Right lobe of liver (tissue), 6 donors: ENCODE data around the gene EVA1C. TPM values are rescaled to one million over a fixed set of nuclear protein-coding genes. Genes with fewer than 3 reads are reported as not detected.

Experiments
- ATAC-seq, 4 donors: fragments of 200-7000 bp; cut with Tn5 transposase; one replicate each; pipeline ENCODE4 v1.9.1; 2020; ENCODE audit warnings: mild to moderate bottlenecking in 4 of 4, moderate library complexity in 4 of 4
- DNase-seq, 3 donors: peaks; one replicate each; pipeline ENCODE4 v3.0.0-alpha.2; 2020
- H3K27ac ChIP-seq, 3 donors: fragments of 200-600 bp; one replicate each; pipeline ENCODE4 v1.8.0; 2022
- H3K27me3 ChIP-seq, 2 donors: fragments of 200-600 bp; one replicate each; pipeline ENCODE4 v1.8.0; 2022
- H3K36me3 ChIP-seq, 4 donors: fragments of 200-600 bp; sonication (generic) in 1 of 4; one replicate each; pipeline versions ENCODE4 v1.5.1 to v1.8.0; 2017 to 2022; ENCODE audit warnings: control low read depth in 1 of 4
- H3K4me1 ChIP-seq, 4 donors: fragments of 200-600 bp; sonication (generic) in 1 of 4; one replicate each; pipeline versions ENCODE4 v1.5.1 to v1.8.0; 2017 to 2022; ENCODE audit warnings: control low read depth in 1 of 4
- H3K4me3 ChIP-seq, 3 donors: fragments of 200-600 bp; one replicate each; pipeline ENCODE4 v1.8.0; 2022
- H3K9me3 ChIP-seq, 4 donors: fragments of 200-600 bp; sonication (generic) in 1 of 4; one replicate each; pipeline versions ENCODE4 v1.5.1 to v1.8.0; 2017 to 2022; ENCODE audit warnings: control low read depth in 1 of 4
- POLR2A ChIP-seq: fragments of 450-650 bp; IDR thresholded peaks from one replicate; pipeline ENCODE4 v1.6.1; 2017; ENCODE audit warnings: antibody characterized with exemption, mild to moderate bottlenecking
- WGBS: methylation state at CpG from one replicate; pipeline ENCODE4 v1.1.6; 2018; ENCODE audit warnings: low coverage, low lambda C conversion rate; ENCODE audit not compliant: insufficient coverage; ENCODE audit errors: missing lambda C conversion rate; 5-methylcytosine and 5-hydroxymethylcytosine counted together
- intact Hi-C, 2 donors: fragments of 100-400 bp; cut with DNase I; formaldehyde crosslinking; loops; one replicate each; pipeline versions ENCODE4 v1.11.2 to v1.14.1; 2022
- total RNA-seq, 6 experiments: library from RNA; depleted of rRNA in 2 of 6; stranded (reverse); fragments of >200 nt in 2 of 6; fragmentation: NEBNext Ultra II Directional in 3 of 6; extraction: Animal tissue kit (Norgen Biotek cat#: 25700) in 3 of 6; gene quantifications; one replicate each; pipeline versions ENCODE4 v1.1.0 to v1.2.4, GENCODE V29; 2016 to 2023
- TF ChIP-seq, protein P1 (sequence below), 4 donors: fragments of 200-600 bp in 3 of 4; fragments of 450-650 bp in 1 of 4; IDR thresholded peaks; one replicate each; pipeline versions ENCODE4 v1.5.1 to v1.8.0; 2016 to 2022; ENCODE audit warnings: antibody characterized with exemption in 4 of 4, mild to moderate bottlenecking in 2 of 4
- donor health status: DM: no; HTN: yes; CAD: no.
- donor health status: DM: no; HTN: no; CAD: no.
- donor health status: DM: no; HTN: no; CAD: no.
- donor health status: DM: no; HTN: yes; CAD: no.
- donor health status: DM: no; HTN: yes; CAD: no.

Gene EVA1C
- total RNA-seq, 6 experiments from 2014 or later: 2.4 to 5.9 (median 4.2) TPM

- no peaks in the 10 kb centered on the region for H3K27me3 ChIP-seq
- H3K27ac ChIP-seq: no peak overlapping the region
- H3K4me1 ChIP-seq: no peaks in the 10 kb centered on the region
- TF ChIP-seq, protein P1, sequence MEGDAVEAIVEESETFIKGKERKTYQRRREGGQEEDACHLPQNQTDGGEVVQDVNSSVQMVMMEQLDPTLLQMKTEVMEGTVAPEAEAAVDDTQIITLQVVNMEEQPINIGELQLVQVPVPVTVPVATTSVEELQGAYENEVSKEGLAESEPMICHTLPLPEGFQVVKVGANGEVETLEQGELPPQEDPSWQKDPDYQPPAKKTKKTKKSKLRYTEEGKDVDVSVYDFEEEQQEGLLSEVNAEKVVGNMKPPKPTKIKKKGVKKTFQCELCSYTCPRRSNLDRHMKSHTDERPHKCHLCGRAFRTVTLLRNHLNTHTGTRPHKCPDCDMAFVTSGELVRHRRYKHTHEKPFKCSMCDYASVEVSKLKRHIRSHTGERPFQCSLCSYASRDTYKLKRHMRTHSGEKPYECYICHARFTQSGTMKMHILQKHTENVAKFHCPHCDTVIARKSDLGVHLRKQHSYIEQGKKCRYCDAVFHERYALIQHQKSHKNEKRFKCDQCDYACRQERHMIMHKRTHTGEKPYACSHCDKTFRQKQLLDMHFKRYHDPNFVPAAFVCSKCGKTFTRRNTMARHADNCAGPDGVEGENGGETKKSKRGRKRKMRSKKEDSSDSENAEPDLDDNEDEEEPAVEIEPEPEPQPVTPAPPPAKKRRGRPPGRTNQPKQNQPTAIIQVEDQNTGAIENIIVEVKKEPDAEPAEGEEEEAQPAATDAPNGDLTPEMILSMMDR (IDR thresholded peaks at IDR 0.05): no peak
- no peak for TF ChIP-seq POLR2A
- ATAC-seq (no peak), DNase-seq (no peak)
- WGBS: 71% methylated on average over 3 of the region's 3 CpGs
- intact Hi-C loops: no loop called here
- H3K9me3 ChIP-seq: no peaks in the 10 kb centered on the region
- no peaks in the 10 kb centered on the region for H3K36me3 ChIP-seq
- H3K4me3 ChIP-seq: no peak overlapping the region
Measured at GRCh38 chr21:32549886-32550285, 137.4 kb downstream of the EVA1C start.

GRCh38 chr21:32554832-32555638 lies 142.5 kb downstream of the EVA1C start:
- no peak for TF ChIP-seq POLR2A
- TF ChIP-seq, protein P1 (IDR thresholded peaks at IDR 0.05): no peak
- Histone ChIP-seq H3K36me3 (no peaks in the 10 kb centered on the region), H3K4me1 (no peaks in the 10 kb centered on the region), H3K27me3 (no peaks in the 10 kb centered on the region), H3K27ac (no peak overlapping the region), H3K9me3 (no peaks in the 10 kb centered on the region), H3K4me3 (no peak overlapping the region)
- DNase-seq (no peak), ATAC-seq (no peak)
- intact Hi-C loops: no loop called here
- 78% methylated on average over 4 of the region's 4 CpGs for WGBS

GRCh38 chr21:32558106-32558505 lies 145.6 kb downstream of the EVA1C start:
- Histone ChIP-seq H3K4me1 (no peaks in the 10 kb centered on the region), H3K27me3 (no peaks in the 10 kb centered on the region), H3K9me3 (no peaks in the 10 kb centered on the region), H3K27ac (no peak overlapping the region), H3K36me3 (no peaks in the 10 kb centered on the region), H3K4me3 (no peak overlapping the region)
- DNase-seq (no peak), ATAC-seq (no peak)
- intact Hi-C loops: no loop called here
- TF ChIP-seq, protein P1 (IDR thresholded peaks at IDR 0.05): no peak
- no peak for TF ChIP-seq POLR2A
- 94% methylated on average over 3 of the region's 3 CpGs for WGBS

GRCh38 chr21:32559006-32559610 lies 146.6 kb downstream of the EVA1C start:
- ATAC-seq (no peak), DNase-seq (no peak)
- Histone ChIP-seq H3K4me1 (no peaks in the 10 kb centered on the region), H3K36me3 (no peaks in the 10 kb centered on the region), H3K4me3 (no peak overlapping the region), H3K27me3 (no peaks in the 10 kb centered on the region), H3K9me3 (no peaks in the 10 kb centered on the region), H3K27ac (no peak overlapping the region)
- intact Hi-C loops: no loop called here
- TF ChIP-seq, protein P1 (IDR thresholded peaks at IDR 0.05): no peak
- TF ChIP-seq POLR2A: no peak
- WGBS: 83% methylated on average over 6 of the region's 6 CpGs
